ENCODE data around the gene TM9SF2.
A peak's percentile ranks its signal among the peaks of the same experiment; 100 is the strongest.

TM9SF2 gene

DNA sequence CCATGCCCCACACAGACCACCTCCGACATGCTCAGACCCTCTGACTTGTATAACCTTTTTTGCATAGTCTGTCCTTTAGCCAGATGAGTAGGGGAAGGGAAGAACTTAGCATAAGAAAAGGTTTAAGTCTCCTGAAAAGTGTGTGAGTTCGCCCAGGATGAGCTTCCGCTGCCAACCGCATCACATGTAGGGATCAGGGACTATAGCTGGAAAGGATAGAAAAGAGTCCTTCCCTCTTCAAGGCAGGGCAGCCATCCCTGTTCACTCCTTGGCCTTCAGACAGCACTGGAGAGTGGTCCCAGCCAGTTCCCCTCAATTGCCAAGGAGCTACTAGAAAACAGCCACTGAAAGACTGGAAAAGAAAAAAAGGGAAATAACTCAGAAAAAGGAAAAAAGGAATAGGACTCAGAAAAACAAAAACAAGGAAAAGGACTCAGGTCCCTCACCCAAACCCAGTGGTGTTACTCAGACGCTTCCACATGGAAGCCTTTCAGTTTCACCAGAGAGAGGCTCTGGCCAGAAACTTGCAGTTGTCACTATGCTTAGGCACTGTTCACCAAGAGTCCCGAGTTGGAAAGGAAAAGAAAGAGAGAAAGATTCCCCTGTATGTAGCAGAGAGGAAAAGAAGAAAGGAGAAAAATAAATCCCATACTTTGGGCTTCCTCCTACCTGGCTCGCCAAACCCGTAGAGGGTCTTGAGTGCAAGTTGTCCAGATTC, 5.6 kb upstream of the TM9SF2 start:
- no peak for DNase-seq

DNA sequence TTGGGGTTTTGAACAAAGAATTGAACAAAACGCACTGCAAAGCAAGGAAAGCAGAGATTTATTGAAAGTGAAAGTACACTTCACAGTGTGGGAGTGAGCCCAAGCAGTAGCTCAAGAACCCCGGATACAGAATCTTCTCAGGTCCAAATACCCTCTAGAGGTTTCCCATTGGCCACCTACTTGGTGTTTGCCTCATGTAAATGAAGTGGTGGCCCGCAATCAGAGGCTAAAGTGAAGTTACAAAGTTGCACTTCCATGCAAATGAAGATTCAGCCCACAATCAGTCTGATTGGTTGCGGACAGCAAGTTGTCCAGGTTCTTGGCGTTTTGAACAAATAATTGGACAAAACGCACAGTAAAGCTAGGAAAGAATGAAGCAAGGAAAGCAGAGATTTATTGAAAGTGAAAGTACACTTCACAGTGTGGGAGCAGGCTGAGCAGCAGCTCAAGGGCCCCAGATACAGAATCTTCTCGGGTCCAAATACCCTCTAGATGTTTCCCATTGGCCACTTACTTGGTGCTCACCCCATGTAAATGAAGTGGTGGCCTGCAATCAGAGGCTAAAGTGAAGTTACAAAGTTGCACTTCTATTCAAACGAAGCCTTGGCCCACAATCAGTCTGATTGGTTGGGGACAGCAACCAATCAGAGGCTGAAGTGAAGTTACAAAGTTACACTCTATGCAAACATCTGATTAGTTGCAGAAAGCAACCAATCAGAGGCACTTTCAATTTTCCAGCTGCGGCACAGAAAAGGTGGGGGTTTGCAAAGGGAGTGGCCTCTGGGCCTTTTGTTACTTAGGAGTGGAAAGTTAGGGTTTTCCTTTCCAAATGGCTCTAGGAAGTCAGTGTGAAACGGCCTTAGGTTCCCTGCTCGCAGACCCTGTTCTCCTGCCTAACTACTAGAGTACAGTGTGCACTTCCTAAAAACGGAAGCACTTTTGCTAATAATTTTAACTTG, 4.8 kb upstream of the TM9SF2 start:
- DNase-seq: no peak

DNA sequence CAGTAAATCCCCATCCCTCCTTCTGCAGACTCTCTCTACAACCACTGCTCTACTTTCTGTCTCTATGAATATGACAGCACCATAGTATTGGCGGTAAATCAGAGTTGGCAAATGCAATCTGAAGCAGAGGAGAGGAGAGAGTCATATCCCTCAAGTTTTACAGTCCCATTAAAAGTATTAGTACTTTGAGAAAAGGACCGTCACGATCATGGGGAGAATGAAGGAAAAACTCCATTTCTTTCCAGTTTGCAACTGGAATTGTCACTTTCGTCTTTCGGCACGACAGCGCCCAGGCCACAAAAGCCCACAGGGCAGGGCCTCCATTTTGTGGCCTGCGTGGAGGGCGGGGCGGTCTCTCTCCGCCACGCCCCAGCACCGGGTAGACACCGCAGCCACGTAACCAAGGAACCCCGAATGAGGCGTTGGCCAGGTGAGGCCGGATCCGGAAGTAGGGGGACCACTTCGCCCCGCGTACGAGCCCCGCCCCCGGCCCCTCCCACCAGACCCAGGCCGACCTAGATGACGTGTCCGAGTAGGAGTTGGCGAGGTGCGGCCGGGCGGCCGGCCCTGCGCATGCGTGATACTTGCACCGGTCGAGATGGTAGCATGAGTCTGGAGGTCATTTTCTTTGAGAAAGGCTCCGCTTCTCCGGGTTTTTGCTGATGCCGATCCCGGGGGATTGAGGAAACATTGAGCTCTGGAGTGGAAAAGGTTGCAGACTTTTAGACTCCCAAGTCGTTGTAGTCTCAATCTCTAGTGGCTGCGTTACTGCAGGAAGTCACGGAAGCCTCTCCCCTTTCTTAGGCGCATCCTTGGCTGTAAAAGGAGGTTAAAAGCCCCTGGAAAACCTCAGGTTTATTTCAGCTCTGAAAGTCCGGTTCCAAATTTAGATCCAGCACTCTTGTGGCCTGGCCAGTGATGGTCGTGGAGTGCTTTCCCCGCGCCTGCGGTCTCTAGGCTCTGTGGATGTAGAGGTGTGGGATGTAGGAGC, 2.8 kb upstream of the TM9SF2 start:
- DNase-seq: peak; percentile 98

DNA sequence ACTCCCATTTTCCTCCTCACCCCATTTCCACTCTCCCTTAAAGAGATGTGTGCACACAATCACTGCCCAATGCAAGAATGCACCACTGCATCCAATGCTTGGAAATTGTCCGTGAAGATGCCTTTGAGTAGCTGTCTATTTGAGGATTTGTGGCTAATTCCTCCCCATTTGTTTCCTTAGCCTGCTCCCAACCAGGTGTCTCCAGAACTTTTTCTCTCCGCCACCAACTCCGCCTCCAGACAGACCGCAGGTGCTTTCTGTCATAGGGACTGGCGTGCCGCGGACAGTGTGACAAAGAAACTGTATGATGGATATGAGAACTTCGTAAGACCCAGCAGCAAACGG, 461 bp upstream of the TM9SF2 start:
- no peak for DNase-seq

DNA sequence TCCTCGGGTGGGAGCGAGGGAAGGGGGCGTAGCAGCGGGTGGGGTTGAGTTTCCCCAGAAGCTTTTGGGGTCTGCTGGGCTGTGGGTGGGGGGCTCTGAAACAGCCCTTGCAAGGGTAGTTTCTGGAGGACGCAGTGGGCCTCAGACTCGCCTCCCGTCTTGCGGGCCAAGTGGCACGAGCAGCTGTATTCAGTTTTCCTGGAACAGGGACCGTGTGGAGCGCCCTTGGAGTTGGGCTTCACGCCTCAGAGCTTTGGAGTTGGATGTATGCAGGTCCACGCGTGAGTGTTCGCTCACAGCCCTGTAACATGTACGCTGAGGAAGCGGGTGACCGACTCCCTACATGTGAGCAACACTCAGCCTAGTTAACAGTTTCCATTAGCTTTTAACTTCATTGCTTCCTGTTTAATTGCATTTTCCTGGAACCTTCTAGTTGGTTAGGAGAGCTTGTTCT, 603 bp downstream of the TM9SF2 start:
- no peak for DNase-seq

DNA sequence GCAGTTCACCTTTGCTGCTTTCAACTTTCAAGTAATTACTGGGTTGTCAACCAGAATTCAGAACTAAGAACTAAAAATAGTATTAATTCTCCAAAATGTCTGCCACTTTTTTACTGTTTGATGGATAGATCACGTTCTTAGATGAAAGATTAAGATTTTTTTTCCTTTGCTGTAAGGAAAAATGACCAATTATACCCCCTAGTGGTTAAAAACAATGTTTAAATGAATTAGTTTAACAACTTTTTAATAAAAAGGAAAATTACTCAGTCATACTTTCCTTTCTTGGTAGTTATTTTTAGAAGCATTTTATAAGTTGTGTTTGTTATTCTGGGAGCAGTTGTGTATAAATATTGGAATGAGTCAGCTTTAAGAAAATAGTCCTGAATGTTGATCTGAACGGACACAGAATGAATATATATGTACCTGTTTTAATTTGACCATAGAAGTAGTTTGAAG, 4.6 kb downstream of the TM9SF2 start:
- DNase-seq: no peak

DNA sequence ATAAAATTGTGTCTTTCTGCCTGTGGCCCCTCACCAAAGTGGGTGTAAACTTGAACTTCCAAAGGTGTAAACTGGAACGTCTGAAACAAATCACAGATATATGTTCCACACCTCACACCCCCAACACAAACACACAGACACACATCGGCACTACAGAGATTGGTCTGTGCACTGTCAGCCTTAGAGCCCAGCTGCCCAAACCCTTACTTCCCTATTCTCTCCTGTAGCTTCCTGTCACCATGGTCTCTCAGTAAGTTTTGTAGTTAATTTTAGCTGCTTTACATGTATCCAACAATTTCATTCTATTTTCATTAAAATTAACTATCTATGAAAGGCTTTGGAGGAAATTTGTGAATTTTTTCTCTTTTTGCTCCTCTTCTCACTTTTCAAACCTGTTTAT, 5.4 kb downstream of the TM9SF2 start:
- no peak for DNase-seq

DNA sequence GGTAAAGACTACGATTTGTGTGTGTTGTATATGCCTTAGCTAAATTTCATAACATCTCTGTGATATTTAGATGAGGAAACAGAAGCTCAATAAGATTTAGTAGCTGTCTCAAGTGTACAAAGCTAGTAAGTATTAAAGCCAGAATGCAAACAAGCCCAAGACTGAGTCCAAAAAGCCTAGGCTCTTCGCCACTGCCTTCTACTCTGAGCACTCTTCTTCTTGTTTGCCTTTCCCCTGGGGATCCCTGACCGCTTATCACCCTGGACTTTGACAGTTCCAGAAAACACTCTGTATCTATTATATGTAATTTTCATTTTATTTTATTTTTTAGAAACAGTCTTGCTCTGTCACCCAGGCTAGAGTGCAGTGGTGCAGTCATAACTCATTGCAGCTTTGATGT, 5.8 kb downstream of the TM9SF2 start:
- no peak for DNase-seq

DNA sequence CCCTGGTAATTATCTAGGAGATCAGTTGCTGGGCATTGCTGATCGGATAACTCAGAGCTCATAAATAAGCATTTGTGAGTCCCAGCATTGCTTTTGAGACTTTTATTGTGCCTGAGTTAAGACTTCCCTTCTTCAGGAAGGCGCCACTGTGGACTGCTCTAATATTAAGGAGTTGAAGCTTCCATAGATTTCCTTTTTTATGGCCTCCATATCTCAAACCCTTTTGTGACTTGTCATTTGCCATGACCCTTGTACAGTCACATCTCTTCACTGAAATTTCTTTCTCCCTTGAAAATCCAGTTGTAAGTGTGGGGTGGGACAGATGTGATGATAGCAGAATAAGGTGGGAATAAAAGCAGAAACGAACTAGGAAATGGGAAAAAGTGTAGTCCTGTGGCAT, 6.3 kb downstream of the TM9SF2 start:
- DNase-seq: no peak

DNA sequence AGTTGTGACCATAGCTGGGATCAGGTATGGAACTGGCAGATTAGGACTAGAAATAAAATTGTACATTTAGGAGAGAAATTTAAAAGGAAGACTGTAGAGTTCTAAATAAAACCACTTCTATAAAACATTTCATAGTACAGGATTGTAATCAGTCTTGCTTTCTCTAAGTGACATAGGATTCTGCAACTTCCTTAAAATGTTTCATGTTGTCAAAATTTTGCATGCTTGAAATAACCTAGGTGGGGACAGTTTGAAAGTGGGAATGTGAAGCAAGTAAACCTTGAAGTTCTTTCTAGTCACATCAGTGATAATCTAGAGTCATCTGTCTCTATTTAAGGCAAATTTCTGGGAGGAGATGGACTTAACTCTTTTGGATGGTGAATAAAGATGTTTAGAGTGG, 6.7 kb downstream of the TM9SF2 start:
- no peak for DNase-seq

DNA sequence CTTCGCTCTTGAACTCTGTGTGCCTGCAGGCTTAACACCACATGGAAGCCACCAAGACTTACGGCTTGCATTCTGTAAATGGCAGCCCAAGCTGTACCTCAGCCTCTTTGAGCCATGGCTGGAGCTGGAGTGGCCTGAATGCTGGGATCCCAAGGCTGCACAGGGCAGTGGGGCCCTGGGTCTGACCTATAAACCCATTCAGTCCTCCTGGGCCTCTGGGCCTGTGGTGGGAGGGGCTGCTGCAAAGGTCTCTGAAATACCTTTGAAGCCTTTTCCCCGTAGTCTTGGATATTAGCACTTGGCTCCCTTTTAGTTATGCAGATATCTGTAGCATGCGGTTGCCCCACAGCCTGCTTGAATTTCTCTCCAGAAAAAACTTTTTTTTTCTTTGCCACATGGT, 8.2 kb downstream of the TM9SF2 start:
- DNase-seq: no peak

DNA sequence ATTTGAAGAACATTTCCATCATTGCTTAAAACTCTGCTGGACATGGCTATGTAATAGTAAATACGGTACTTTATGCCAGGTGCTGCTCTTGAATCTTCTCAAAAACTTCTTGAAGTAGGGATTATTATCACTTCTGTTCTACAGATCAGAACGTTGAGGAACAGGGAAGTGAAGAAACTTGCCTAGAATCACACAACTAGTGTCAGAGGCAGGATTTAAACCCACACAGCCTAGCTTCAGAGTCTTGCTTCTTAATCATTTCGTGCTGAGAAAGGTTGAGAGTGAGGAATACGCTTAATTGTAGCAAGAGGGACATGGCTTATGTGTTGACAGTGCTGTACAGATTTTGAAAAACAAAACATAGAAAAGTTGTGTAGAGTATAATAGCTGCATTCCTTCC, 13.5 kb downstream of the TM9SF2 start:
- no peak for DNase-seq

DNA sequence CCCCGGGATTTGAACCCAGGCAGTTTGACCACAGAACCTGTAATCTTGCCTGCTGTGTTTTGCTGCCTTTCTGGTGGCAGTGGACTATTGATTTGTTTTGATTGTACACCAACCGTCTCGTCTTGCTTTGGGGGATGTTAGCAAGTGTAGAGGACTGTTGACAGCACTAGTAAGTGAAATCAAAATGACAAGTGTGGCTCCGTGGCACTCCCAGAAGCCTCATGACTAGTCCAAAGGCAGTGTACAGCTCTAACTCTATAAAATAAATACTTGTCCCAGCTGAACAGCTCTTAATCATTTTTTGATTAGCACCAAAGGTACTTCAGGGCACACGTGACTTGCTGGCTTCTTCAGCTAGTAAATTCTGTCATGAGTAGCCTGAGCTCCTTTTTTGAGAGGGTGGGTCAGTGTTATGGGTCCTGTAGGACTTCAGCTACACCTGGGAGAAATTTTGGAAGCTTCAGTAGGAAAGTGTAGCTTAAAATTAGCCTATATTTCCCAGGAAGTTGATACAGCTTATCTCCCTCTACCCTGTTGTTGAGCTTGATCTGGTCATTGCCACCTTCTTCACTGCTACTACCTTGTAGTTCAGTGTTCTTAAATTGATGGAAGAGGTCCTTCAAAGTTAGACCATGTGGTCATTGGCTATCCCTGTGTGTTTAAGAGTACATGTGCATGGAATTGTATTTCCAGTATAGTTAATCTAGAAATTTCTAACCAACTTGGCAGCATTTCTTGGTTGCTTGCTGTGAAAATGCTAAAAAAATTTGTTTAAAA, 15.1 kb downstream of the TM9SF2 start:
- no peak for DNase-seq

DNA sequence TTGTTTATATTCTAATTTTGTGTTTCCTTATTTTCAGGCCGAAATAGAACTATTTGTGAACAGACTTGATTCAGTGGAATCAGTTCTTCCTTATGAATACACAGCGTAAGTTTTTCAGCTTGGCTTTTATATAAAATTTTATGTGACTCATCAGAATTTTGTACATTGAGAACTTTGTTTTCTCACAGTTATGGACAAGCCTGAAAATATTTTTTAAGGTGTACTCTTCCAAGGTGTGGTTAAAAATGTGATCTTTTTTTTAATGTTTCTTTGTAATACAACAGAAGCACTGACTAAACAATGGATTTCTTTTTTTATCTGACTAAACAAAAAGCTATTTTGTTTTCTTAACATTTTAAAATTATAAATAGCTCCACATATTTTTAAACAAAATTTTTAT, 16.3 kb downstream of the TM9SF2 start:
- DNase-seq: no peak

DNA sequence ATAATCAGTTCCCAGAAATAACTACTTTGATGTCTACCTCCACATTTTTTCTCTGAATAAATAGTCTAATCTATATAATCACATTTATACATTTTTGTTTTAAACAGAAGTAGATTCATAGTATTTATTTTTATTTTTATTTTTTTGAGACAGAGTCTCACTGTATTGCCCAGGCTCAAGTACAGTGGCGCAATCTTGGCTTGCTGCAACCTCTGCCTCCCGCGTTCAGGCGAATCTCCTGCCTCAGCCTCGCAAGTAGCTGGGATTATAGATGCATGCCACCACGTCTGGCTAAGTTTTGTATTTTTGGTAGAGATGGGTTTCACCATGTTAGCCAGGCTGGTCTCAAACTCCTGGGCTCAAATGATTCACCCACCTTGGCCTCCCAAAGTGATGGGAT, 16.7 kb downstream of the TM9SF2 start:
- DNase-seq: no peak

DNA sequence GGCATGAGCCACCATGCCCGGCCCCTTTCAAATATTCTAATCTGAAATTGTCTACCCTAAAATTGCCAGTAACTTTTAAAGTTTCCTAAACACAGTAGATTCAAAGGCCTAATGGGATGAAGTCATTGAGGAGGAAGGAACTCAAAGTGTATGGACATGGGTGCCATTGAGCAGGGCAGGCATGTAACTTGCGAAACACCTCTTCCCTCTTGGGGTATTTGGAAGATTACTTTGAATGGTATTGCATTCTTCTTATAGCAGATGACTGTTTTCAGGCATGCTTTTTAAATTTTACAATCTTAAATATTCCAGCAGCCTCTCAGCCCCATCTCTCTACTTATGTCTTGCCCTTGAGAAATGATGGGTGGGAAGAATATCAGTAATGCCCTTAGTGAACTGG, 21.0 kb downstream of the TM9SF2 start:
- DNase-seq: no peak

DNA sequence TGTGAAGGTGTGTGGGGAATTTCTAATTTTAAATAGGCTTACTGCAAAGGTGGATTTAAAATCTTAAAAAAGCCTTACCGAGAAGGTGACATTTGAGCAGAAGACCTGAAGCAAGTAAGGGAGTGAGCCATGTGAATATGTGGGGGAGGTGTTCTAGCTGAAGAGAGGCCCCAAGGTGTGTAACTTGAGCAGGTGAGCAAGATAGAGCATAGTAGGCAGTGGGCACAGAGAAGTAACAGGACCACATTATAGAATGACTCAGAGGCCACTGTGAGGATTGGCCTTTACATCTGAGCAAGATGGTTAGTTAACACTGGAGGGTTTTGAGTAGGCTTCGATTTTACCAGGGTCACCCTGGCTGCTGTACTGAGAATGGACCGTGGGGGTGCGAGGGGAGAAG, 22.6 kb downstream of the TM9SF2 start:
- no peak for DNase-seq

DNA sequence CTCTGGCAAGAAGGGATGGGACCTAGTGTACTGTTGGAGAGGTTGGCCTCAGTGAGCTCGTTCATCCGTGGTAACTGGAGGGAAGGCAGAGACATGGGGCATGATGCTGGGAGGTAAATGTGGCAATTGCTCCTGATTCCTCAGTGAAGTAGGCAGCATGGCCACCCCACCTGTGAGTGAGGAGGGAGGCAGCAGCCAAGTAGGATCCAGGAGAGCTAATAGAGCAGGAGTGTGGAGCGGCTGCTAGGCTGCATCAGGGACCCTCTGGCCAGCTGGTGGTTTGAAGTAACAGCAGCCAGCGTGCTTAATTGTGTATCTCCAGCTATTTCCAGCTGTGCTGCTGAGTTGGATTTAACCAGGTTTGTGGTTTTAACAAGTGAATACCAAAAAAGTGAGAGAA, 24.7 kb downstream of the TM9SF2 start:
- DNase-seq: no peak

DNA sequence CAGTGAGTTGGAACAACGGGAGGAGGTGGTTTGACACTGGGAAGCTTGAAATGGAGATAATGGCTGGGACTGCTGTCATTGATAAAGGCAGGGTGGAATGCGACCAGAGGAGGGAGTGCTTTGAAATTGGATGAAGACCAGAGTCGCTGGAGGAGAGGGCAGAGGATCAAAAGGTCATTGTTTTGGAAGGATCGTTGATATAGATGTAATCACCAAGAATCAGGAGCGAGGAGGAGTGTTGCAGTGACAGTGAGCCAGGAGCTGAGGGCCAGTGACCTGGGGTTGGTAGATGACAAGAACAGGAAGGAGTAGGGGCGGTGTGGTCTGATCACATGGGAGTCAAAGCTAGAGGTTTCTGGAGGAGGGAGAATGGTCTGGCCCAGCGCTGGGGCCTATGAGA, 25.3 kb downstream of the TM9SF2 start:
- no peak for DNase-seq

DNA sequence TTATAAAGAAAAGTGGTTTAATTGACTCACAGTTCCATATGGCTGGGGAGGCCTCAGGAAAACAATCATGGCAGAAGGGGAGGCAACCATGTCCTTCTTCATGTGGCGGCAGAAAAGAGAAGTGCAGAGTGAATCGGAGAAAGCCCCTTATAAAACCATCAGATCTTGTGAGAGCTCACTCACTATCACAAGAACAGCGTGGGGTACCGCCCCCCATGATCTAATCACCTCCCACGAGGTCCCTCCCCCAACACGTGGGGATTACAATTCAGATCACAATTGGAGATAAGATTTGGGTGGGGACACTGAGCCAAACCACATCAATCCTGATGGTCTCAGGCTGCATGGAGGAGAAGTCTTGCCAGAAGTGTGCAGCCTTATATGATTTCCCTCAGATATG, 26.0 kb downstream of the TM9SF2 start:
- no peak for DNase-seq

DNA sequence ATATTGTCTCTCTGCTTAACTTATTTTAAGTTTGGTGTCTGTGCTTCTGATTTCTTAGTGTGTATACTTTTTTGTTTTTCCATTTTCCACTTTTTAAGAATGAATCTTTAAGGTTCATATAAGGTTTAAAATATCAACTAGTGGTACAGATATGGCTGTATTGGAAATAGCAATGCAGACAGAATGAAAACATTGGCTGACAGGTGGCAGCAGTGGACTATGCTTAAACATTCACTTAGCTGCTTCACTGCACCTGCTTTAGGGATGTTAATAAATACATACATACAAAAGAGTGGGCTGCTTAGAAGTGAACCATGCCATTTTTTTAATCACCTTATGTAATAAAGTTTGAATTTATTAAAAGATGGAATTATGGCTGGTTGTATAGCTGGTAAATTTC, 27.3 kb downstream of the TM9SF2 start:
- DNase-seq: peak; percentile 7

DNA sequence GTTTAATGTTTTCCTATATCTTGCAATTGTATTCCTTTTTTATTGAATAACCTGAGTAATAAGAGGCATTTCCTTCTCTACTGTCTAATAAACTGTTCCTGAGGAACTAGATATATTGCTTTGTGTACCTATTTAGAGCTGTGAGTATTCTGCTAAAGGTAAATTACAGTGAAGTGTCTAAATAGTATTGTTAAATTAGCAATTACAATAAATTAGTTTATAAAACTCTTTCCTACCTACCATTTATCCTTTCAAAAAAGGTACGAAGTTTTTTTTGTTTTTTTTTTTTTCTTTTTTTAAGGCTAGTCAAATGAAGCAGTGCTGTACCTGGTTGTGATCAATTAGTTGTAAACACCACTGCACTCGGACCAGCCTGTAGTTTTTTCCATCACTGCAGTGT, 34.8 kb downstream of the TM9SF2 start:
- DNase-seq: no peak

Data from NCI-H1092 (cell line).